CD4-positive, alpha-beta T cell treated with Interleukin-17A for 1 hour (primary cell): ENCODE measurements around the gene BAZ1B.
"Not testable (repeated sequence)": the region's sequence is repeated elsewhere in the genome, so short reads cannot be mapped to it uniquely, and the experiment has no call there.

Source experiments
- DNase-seq: peaks from one replicate; pipeline ENCODE4 v3.0.0-alpha.2; 2020

BAZ1B gene

GRCh38 chr7:73442903-73443500 lies 79.1 kb downstream of the BAZ1B start:
- no peak for DNase-seq

GRCh38 chr7:73442222-73442902 lies 79.7 kb downstream of the BAZ1B start:
- no peak for DNase-seq

- DNase-seq, result no peak
Observed at GRCh38 chr7:73439410-73439704, 82.7 kb downstream of the BAZ1B start.

- no peak for DNase-seq
Observed at GRCh38 chr7:73438547-73439409, 83.3 kb downstream of the BAZ1B start.

- no peak for DNase-seq
Observed at GRCh38 chr7:73437621-73438416, 84.3 kb downstream of the BAZ1B start.

- no peak for DNase-seq
Observed at GRCh38 chr7:73437091-73437490, 85.0 kb downstream of the BAZ1B start.

- DNase-seq, result no peak
Observed at GRCh38 chr7:73436031-73436929, 85.8 kb downstream of the BAZ1B start.

- DNase-seq, result no peak
Observed at GRCh38 chr7:73435471-73436009, 86.6 kb downstream of the BAZ1B start.

GRCh38 chr7:73434701-73435069 lies 87.4 kb downstream of the BAZ1B start:
- DNase-seq, result no peak

GRCh38 chr7:73433924-73434700 lies 88.0 kb downstream of the BAZ1B start:
- DNase-seq, result no peak

GRCh38 chr7:73432676-73433075 lies 89.4 kb downstream of the BAZ1B start:
- no peak for DNase-seq

GRCh38 chr7:73431041-73431835 lies 90.9 kb downstream of the BAZ1B start:
- no peak for DNase-seq

- DNase-seq, result not testable (repeated sequence)
Observed at GRCh38 chr7:73430540-73430939, 91.6 kb downstream of the BAZ1B start.

GRCh38 chr7:73429622-73430505 lies 92.2 kb downstream of the BAZ1B start:
- DNase-seq, result no peak

GRCh38 chr7:73429215-73429614 lies 92.9 kb downstream of the BAZ1B start:
- no peak for DNase-seq

- DNase-seq, result no peak
Observed at GRCh38 chr7:73427902-73428787, 93.9 kb downstream of the BAZ1B start.

GRCh38 chr7:73426016-73426415 lies 96.1 kb downstream of the BAZ1B start:
- no peak for DNase-seq

GRCh38 chr7:73425356-73425983 lies 96.6 kb downstream of the BAZ1B start:
- DNase-seq, result no peak
